A549 (cell line): Measurements from ENCODE around the gene FILIP1L. TPM values are rescaled to one million over a fixed set of nuclear protein-coding genes. Genes with fewer than 3 reads are reported as not detected.
A peak's percentile ranks its signal among the peaks of the same experiment; 100 is the strongest.

Experiments used
- ATAC-seq, 2 experiments: fragments of 200-7000 bp in 1 of 2; fragments of >200 bp in 1 of 2; cut with Nextera tagmentation in 1 of 2; cut with Tn5 transposase in 1 of 2; 3 replicates each; pipeline versions ENCODE4 v1.8.0 to v1.9.1; 2018 to 2020; ENCODE audit warnings: mild to moderate bottlenecking in 1 of 2, moderate library complexity in 1 of 2
- CTCF ChIA-PET: fragments of 300-600 bp; sonication (Branson Sonifier 250); formaldehyde crosslinking; extraction: SDS; loops from one replicate; lab custom pipeline; 2021; ENCODE audit warnings: antibody characterized with exemption, inconsistent platforms; lab: Yijun Ruan, JAX
- POLR2A ChIA-PET: fragments of 350-600 bp; formaldehyde crosslinking; extraction: SDS; loops from one replicate; lab custom pipeline; 2021; ENCODE audit warnings: antibody characterized with exemption, inconsistent platforms; lab: Yijun Ruan, JAX
- DNase-seq, 2 experiments: peaks; one replicate each; pipeline versions ENCODE4 v3.0.0 to v3.0.0-alpha.2; 2011 to 2016; ENCODE audit warnings: low read depth in 1 of 2, low spot score in 1 of 2
- FAIRE-seq: peaks from 2 replicates; lab custom pipeline; 2011; peaks lifted over from hg19 to GRCh38; lab: Jason Lieb, UNC
- H3K27ac ChIP-seq, 2 experiments: fragments of >200 bp; sonication (Bioruptor Twin); formaldehyde crosslinking; 3 replicates each; pipeline ENCODE4 v1.5.1; 2016 to 2017
- H3K4me1 ChIP-seq: fragments of >200 bp; sonication (Bioruptor Twin); formaldehyde crosslinking; 3 replicates; pipeline ENCODE4 v1.6.1; 2016
- H3K4me2 ChIP-seq: fragments of >200 bp; sonication (Bioruptor Twin); formaldehyde crosslinking; 3 replicates; pipeline ENCODE4 v1.6.1; 2016
- H3K4me3 ChIP-seq: fragments of >200 bp; sonication (Bioruptor Twin); formaldehyde crosslinking; 3 replicates; pipeline ENCODE4 v1.5.1; 2016
- H3K9me3 ChIP-seq: fragments of >200 bp; sonication (Bioruptor Twin); formaldehyde crosslinking; 3 replicates; pipeline ENCODE4 v1.6.1; 2016
- CBX2 ChIP-seq: fragments of 200-600 bp; sonication (generic); IDR thresholded peaks from 2 replicates; pipeline ENCODE4 v1.6.1; 2016; ENCODE audit warnings: low read depth, mild to moderate bottlenecking, borderline replicate concordance
- CHD2 ChIP-seq: fragments of 150-350 bp; IDR thresholded peaks from 2 replicates; pipeline ENCODE4 v1.6.1; 2014; ENCODE audit warnings: low read length; ENCODE audit not compliant: partially characterized antibody
- CHD4 ChIP-seq: fragments of 200-600 bp; sonication (generic); IDR thresholded peaks from 2 replicates; pipeline ENCODE4 v1.6.1; 2016; ENCODE audit warnings: antibody characterized with exemption, mild to moderate bottlenecking, borderline replicate concordance
- E2F6 ChIP-seq: IDR thresholded peaks from 2 replicates; pipeline ENCODE4 v1.6.1; 2012; ENCODE audit warnings: low read depth, borderline replicate concordance
- EHMT2 ChIP-seq: fragments of 200-600 bp; sonication (generic); IDR thresholded peaks from 2 replicates; pipeline ENCODE4 v1.6.1; 2016; ENCODE audit warnings: antibody characterized with exemption, low read depth, mild to moderate bottlenecking, moderate library complexity
- HEYL ChIP-seq: fragments of 250-450 bp; sonication (Bioruptor Pico); IDR thresholded peaks from 2 replicates; pipeline ENCODE4 v1.8.0; 2021; ENCODE audit warnings: mild to moderate bottlenecking, moderate library complexity
- HOXA7 ChIP-seq: fragments of 250-450 bp; sonication (Bioruptor Pico); IDR thresholded peaks from 2 replicates; pipeline ENCODE4 v1.5.0; 2020; ENCODE audit warnings: mild to moderate bottlenecking, moderate library complexity
- JUNB ChIP-seq: fragments of >200 bp; sonication (Bioruptor Twin); formaldehyde crosslinking; IDR thresholded peaks from 2 replicates; pipeline ENCODE4 v1.6.1; 2016
- MAFK ChIP-seq: fragments of 450-650 bp; IDR thresholded peaks from 2 replicates; pipeline ENCODE4 v1.6.1; 2014; ENCODE audit not compliant: partially characterized antibody
- MAX ChIP-seq: IDR thresholded peaks from 2 replicates; pipeline ENCODE4 v1.6.1; 2012
- MYC ChIP-seq: IDR thresholded peaks from 2 replicates; pipeline ENCODE4 v1.6.1; 2012; ENCODE audit warnings: mild to moderate bottlenecking, inconsistent platforms, low read length, improper control_type of control experiment, borderline replicate concordance
- RARB ChIP-seq: fragments of 250-450 bp; sonication (Bioruptor Pico); IDR thresholded peaks from 2 replicates; pipeline ENCODE4 v1.8.0; 2021; ENCODE audit warnings: mild to moderate bottlenecking, moderate library complexity
- RNF2 ChIP-seq: fragments of 200-600 bp; sonication (generic); IDR thresholded peaks from 2 replicates; pipeline ENCODE4 v1.6.1; 2016; ENCODE audit warnings: low read depth, mild to moderate bottlenecking, antibody characterized with exemption, moderate library complexity, borderline replicate concordance
- TFCP2L1 ChIP-seq: fragments of 250-450 bp; sonication (Bioruptor Pico); IDR thresholded peaks from 2 replicates; pipeline ENCODE4 v1.5.0; 2021; ENCODE audit warnings: mild to moderate bottlenecking
- ZFP36 ChIP-seq: fragments of 450-650 bp; IDR thresholded peaks from 2 replicates; pipeline ENCODE4 v1.6.1; 2014; ENCODE audit warnings: borderline replicate concordance; ENCODE audit not compliant: partially characterized antibody
- ZNF302 ChIP-seq: fragments of 250-450 bp; sonication (Bioruptor Pico); IDR thresholded peaks from 2 replicates; pipeline ENCODE4 v1.9.0; 2021; ENCODE audit warnings: inconsistent platforms, mild to moderate bottlenecking, moderate library complexity
- ZSCAN20 ChIP-seq: fragments of 250-450 bp; sonication (Bioruptor Pico); IDR thresholded peaks from 2 replicates; pipeline ENCODE4 v1.8.0; 2022; ENCODE audit warnings: mild to moderate bottlenecking, moderate library complexity
- WGBS: methylation state at CpG from one replicate; pipeline ENCODE4 v1.1.6; 2017; ENCODE audit errors: missing lambda C conversion rate; 5-methylcytosine and 5-hydroxymethylcytosine counted together
- polyA plus RNA-seq, 4 experiments: library from polyadenylated mRNA; depleted of rRNA in 3 of 4; stranded (reverse); fragments of >200 nt; fragmentation: RNase III in 1 of 4; extraction: RNeasy Plus Mini Kit Qiagen cat#74134 plus additional on column Dnase treatment in 1 of 4; gene quantifications; 2 replicates in 3 of 4; 3 replicates in 1 of 4; pipeline ENCODE4 v1.2.3, GENCODE V29; 2011 to 2017
- TF ChIP-seq, protein P1 (sequence below): fragments of 250-450 bp; sonication (Bioruptor Pico); IDR thresholded peaks from 2 replicates; pipeline ENCODE4 v1.5.0; 2021; ENCODE audit warnings: mild to moderate bottlenecking, moderate library complexity, borderline replicate concordance
- TF ChIP-seq, protein P2 (sequence below): IDR thresholded peaks from 2 replicates; pipeline ENCODE4 v1.6.1; 2012
- TF ChIP-seq, protein P3 (sequence below): fragments of >200 bp; sonication (Bioruptor Twin); formaldehyde crosslinking; IDR thresholded peaks from 3 replicates; pipeline ENCODE4 v1.5.1; 2016

FILIP1L gene
- polyA plus RNA-seq, 2 of the 4 experiments (the other 2 are of a cell fraction) = 0.19 to 0.45 TPM

GRCh38 chr3:100001526-100002270 is 112.6 kb downstream of the FILIP1L start (continued):
- TF ChIP-seq, protein P1, sequence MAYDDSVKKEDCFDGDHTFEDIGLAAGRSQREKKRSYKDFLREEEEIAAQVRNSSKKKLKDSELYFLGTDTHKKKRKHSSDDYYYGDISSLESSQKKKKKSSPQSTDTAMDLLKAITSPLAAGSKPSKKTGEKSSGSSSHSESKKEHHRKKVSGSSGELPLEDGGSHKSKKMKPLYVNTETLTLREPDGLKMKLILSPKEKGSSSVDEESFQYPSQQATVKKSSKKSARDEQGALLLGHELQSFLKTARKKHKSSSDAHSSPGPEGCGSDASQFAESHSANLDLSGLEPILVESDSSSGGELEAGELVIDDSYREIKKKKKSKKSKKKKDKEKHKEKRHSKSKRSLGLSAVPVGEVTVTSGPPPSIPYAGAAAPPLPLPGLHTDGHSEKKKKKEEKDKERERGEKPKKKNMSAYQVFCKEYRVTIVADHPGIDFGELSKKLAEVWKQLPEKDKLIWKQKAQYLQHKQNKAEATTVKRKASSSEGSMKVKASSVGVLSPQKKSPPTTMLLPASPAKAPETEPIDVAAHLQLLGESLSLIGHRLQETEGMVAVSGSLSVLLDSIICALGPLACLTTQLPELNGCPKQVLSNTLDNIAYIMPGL (CRISPR knock-in tag) = no peak
- TF ChIP-seq CHD2 = no peak
- no peak for TF ChIP-seq MYC

DNA sequence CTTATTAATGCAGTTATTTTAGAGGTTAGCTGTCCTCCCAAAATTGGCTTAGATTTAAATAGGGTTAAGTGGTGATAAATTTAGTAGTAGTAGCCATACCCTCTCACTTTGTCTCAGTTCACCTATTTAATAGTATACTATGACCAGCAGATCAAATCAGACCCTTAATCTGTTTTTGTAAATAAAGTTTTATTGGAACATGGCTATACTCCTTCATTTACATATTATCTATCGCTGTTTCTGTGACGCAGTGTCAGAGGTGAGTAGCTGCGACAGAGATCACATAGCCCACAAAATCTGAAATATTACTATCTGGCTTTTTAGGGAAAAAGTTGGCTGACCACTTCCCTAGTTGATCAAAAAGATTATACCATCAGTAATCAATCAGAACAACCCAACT is 113.2 kb downstream of the FILIP1L start:
- POLR2A ChIA-PET = no interaction called here
- CTCF ChIA-PET = no interaction called here
- DNase-seq = no peak
- no peak for TF ChIP-seq ZNF302 (CRISPR knock-in tag)
- no peak for TF ChIP-seq E2F6
- TF ChIP-seq CHD2 = no peak
- TF ChIP-seq TFCP2L1 (CRISPR knock-in tag) = no peak
- TF ChIP-seq, protein P1 (CRISPR knock-in tag) = no peak
- TF ChIP-seq CBX2 = no peak
- TF ChIP-seq MAFK = no peak
- TF ChIP-seq ZFP36 = no peak
- no peak overlapping the region for H3K4me2 ChIP-seq
- no peak overlapping the region for H3K4me3 ChIP-seq
- 94% methylated on average over 3 of the region's 3 CpGs for WGBS
- peak overlapping the region in 1 of 2 experiments; percentile 75; a peak in 2 of 6 replicates for H3K27ac ChIP-seq
- peaks cover 31% of the 10 kb centered on the region for H3K4me1 ChIP-seq
- ATAC-seq = no peak
- no peak for FAIRE-seq
- H3K9me3 ChIP-seq = no peaks in the 10 kb centered on the region

GRCh38 chr3:99999536-99999935 is 114.8 kb downstream of the FILIP1L start:
- Histone ChIP-seq H3K4me1 (peaks cover 26% of the 10 kb centered on the region), H3K27ac (no peak overlapping the region), H3K4me3 (no peak overlapping the region), H3K9me3 (no peaks in the 10 kb centered on the region), H3K4me2 (no peak overlapping the region)
- DNase-seq (no peak), ATAC-seq (no peak), FAIRE-seq (no peak)
- POLR2A ChIA-PET = no interaction called here
- CTCF ChIA-PET = interaction anchor here (0.7 kb wide), 1 partner anchor 255 kb away, joined by 3 read pairs; no protein-coding TSS in a partner anchor
- WGBS = 86% methylated on average over 2 of the region's 2 CpGs
- no peak for TF ChIP-seq EHMT2
- no peak for TF ChIP-seq RARB (CRISPR knock-in tag)
- TF ChIP-seq MAX = no peak
- no peak for TF ChIP-seq HOXA7 (CRISPR knock-in tag)
- no peak for TF ChIP-seq JUNB
- TF ChIP-seq ZSCAN20 (CRISPR knock-in tag) = no peak
- TF ChIP-seq CHD2 = no peak
- TF ChIP-seq, protein P2, sequence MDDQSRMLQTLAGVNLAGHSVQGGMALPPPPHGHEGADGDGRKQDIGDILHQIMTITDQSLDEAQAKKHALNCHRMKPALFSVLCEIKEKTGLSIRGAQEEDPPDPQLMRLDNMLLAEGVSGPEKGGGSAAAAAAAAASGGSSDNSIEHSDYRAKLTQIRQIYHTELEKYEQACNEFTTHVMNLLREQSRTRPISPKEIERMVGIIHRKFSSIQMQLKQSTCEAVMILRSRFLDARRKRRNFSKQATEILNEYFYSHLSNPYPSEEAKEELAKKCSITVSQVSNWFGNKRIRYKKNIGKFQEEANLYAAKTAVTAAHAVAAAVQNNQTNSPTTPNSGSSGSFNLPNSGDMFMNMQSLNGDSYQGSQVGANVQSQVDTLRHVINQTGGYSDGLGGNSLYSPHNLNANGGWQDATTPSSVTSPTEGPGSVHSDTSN = no peak
- TF ChIP-seq, protein P1 (CRISPR knock-in tag) = no peak
- TF ChIP-seq, protein P3, sequence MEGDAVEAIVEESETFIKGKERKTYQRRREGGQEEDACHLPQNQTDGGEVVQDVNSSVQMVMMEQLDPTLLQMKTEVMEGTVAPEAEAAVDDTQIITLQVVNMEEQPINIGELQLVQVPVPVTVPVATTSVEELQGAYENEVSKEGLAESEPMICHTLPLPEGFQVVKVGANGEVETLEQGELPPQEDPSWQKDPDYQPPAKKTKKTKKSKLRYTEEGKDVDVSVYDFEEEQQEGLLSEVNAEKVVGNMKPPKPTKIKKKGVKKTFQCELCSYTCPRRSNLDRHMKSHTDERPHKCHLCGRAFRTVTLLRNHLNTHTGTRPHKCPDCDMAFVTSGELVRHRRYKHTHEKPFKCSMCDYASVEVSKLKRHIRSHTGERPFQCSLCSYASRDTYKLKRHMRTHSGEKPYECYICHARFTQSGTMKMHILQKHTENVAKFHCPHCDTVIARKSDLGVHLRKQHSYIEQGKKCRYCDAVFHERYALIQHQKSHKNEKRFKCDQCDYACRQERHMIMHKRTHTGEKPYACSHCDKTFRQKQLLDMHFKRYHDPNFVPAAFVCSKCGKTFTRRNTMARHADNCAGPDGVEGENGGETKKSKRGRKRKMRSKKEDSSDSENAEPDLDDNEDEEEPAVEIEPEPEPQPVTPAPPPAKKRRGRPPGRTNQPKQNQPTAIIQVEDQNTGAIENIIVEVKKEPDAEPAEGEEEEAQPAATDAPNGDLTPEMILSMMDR = no peak
- no peak for TF ChIP-seq RNF2
- no peak for TF ChIP-seq CHD4
- no peak for TF ChIP-seq CBX2
- TF ChIP-seq E2F6 = no peak
- no peak for TF ChIP-seq MYC
- no peak for TF ChIP-seq HEYL (CRISPR knock-in tag)
